Muscle of arm (tissue), 14 donors: ENCODE measurements around the gene GALNT13. TPM values are rescaled to one million over a fixed set of nuclear protein-coding genes. Genes with fewer than 3 reads are reported as not detected.

Experiments used
- DNase-seq: peaks from one replicate; pipeline ENCODE4 v3.0.0-alpha.2; 2013
- long read RNA-seq, 11 donors: transcript quantifications; one replicate each; lab custom pipeline, GENCODE V29; 2026
- polyA plus RNA-seq, 12 donors: library from polyadenylated mRNA; unstranded; fragments of 120-200 nt; gene quantifications; one replicate each; pipeline ENCODE4 v1.2.1, GENCODE V29; 2013; ENCODE audit not compliant: insufficient read length in 12 of 12

Gene GALNT13
- 1 to 10 TPM in 1 of 12 donors, under 1 TPM in 9, not detected in 2; 0.20 to 1.0 (median 0.49) TPM for polyA plus RNA-seq
- long read RNA-seq, donor 1: 0 reads
- long read RNA-seq, donor 2: 0 reads
- long read RNA-seq, donor 3: 0 reads
- long read RNA-seq, donor 4: 0 reads
- long read RNA-seq, donor 5: 0 reads
- long read RNA-seq, donor 6: 0 reads
- long read RNA-seq, donor 7: 0 reads
- long read RNA-seq, donor 8: 0 reads
- long read RNA-seq, donor 9: 0 reads
- long read RNA-seq, donor 10: 0 reads
- long read RNA-seq, donor 11: 0 reads

DNA sequence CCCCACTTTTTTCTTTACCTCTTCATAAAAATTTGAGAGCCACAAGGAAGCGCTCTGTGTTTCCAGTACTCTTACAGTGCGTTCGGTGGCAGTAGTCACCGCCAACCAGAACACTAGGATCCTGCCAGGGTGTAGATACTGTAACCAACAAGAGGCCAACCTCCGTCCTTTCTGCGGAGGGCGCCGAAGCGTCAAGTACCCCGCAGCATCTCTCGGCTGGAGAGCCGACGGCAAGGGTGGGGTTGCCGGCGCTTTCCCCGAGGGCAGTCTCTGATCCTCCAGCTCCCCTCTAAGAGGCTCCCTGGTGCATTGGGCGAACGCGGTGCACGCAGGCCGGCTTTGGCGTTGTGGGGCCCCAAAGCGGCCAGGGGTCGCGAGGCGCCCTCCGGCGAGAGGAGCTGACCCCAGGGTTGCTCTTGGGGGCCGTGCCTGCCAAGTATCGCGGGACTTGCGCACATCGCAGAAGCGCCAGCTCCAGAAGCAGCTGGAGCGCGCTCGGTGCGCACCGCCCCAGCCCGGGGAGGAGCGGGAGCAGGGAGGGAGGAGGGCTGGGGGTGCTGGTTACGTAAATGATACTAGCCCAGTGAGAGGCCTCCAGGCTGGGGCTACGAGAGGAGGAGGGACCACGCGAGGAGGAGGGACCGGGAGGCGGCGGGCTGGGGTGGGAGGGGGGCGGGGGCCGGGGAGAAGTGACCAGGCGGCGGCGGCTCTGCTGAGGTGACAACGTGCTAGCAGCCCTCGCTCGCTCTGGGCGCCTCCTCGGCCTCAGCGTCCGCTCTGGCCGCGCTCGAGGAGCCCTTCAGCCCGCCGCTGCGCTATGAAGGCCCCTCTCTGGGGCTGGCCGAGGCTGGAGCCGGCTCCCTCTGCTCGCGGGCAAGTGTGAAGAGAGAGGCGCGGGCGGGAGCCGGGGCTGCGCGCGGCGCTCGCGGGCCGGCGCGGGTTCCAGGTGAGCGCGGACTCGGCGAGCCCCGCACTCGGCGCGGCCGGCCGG, at the start of gene GALNT13:
Gene GALNT13 (plus strand): TSS at position 692 of the 991 bp plus-strand sequence.
- DNase-seq: peak; percentile 62

- DNase-seq: no peak
Observed at GRCh38 chr2:153823880-153824279, 47.8 kb upstream of the GALNT13 start.

DNA sequence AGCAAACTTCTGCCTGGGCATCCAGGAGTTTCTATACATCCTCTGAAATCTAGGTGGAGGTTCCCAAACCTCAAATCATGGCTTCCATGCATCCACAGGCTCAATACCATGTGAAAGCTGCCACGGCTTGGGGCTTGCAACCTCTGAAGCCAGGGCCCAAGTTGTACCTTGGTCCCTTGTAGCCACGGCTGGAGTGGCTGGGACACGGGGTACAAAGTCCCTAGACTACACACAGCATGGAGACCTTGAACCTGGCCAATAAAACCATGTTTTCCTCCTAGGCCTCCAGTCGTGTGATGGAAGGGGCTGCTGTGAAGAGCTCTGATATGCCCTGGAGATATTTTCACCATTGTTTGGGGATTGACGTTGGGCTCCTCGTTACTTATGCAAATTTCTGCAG, 43.4 kb upstream of the GALNT13 start:
- no peak for DNase-seq

GRCh38 chr2:153834662-153835061, 37.1 kb upstream of the GALNT13 start:
- DNase-seq: no peak

GRCh38 chr2:153858250-153858649, 13.5 kb upstream of the GALNT13 start:
- no peak for DNase-seq

GRCh38 chr2:153864022-153864421, 7.7 kb upstream of the GALNT13 start:
- DNase-seq: no peak

- DNase-seq: no peak
Observed at GRCh38 chr2:153866595-153866994, 5.1 kb upstream of the GALNT13 start.

GRCh38 chr2:153870308-153870707, 1.4 kb upstream of the GALNT13 start:
- no peak for DNase-seq

GRCh38 chr2:153872311-153873051, 759 bp downstream of the GALNT13 start:
- DNase-seq: no peak

DNA sequence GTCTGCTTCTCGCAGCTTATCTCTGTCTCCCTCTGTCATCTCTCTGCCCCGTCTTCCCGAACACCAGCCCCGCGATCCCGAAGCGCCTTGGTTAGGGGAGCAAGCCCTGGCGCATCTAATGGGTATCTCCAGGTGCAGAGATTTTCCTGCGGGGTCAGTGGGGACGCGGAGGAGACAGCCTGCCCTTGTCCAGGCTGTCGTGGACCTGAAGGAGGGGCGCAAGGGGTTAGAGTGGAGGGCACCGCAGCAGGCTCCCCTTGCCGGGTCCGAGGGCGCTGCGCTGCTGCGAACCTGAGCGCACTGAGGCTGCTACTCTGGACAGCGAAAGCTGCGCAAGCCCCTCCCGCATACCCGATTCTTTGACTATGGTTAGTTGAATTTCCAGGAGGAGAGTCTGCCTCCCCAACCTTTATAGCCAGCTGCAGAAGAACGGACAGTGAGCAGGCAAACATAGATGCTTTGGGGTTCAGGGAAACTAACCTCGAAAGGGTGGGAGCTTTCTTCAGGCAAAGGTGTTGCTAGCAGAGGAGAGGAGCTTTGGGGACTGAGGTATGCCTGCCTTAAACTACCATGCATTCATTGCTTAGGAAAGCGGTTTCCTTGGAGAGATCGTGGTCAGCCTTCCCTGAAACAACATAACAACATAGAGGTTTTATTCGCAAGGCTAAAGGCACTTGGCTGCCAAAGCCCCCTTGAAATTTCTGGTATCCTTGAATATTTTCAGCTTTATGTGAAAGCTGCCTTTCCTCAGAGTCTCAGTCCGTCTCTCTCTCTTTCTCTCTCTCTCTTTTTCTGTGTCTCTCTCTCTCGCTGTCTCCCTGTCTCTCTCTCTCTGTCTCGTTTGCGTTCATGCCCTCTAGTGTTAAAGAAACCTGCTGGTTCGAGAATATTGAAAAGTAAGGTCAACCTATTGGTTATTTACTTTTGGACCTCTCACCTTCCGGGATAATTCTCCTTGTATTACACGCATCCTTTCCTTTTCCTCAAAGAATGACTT, 1.6 kb downstream of the GALNT13 start:
- no peak for DNase-seq

DNA sequence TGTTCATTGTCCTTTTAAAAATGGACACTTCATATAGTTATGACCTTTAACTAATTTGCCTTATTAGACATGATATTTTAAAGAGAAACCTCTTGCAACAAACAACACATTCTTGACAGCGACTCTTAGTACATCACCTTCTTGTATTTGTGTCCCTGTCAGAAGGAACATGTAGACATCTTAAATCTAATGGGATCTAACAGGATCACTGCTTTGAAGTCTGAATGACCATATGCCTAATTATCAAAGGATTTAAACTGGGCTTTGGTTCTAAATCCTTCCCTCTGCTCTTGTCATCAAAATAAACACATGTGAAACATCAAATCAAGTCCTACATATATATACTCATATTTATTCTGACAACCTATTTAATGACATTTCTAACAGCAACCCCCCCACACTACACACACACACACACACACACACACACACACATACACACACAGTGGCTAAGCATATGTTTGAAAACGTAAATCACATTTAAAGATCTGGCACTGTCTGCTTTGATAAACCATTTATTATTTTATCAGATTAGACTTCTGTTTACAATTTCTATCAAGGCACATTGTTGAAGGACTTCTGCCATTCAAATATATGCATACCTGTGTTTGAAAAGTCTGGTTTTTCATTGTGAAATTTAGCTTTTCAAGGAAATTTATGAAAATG, 4.2 kb downstream of the GALNT13 start:
- DNase-seq: no peak

- DNase-seq: no peak
Observed at GRCh38 chr2:153880926-153881325, 9.2 kb downstream of the GALNT13 start.

- no peak for DNase-seq
Observed at GRCh38 chr2:153886833-153887232, 15.1 kb downstream of the GALNT13 start.

- no peak for DNase-seq
Observed at GRCh38 chr2:153890576-153890975, 18.9 kb downstream of the GALNT13 start.

DNA sequence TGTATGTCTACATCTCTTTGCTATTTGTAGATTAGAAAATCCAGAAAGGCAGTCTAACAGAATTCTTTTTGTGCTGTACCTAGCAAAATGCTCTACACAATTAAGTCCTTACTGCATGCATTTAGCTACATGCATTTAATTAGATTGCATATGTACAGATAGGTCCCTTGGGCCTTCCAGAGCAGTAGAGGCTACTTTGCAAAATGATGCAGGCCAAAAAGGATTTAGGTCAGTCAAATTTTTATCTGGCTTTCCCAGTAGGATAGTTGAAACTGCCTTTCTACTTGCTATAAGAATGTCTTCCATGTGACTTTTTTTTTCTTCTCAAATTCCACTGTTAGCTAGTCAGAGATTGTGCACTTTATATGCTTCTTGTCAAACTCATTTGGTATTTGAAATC, 19.3 kb downstream of the GALNT13 start:
- DNase-seq: no peak

DNA sequence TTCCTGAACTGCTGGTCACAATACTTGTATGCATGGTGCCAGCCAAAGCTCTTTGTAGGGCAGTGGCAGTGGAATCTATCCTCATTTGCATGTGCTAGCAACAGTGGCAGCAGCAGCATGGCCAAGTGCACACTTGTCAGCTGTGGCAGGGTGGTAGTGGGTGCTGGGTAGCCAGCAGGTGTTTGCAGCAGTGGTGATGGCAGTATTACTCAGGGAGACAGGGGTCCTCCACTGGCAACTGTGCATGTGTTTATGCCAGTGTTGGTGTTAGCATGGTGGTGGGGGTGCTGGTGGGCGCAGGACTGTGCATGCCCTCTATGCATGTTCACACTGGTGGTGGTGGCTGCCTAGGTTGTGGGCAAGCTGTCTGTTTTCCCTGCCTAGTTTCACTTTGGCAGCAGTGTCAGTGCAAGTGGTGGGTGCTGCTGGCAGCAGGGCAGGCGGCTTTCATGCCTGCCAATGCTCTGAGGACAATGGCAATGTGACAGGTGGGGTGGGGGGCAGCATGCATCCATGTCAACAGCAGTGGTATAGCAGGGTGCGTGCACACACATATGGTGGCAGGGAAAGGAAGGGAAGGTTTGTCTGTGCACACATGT, 41.2 kb downstream of the GALNT13 start:
- no peak for DNase-seq

DNA sequence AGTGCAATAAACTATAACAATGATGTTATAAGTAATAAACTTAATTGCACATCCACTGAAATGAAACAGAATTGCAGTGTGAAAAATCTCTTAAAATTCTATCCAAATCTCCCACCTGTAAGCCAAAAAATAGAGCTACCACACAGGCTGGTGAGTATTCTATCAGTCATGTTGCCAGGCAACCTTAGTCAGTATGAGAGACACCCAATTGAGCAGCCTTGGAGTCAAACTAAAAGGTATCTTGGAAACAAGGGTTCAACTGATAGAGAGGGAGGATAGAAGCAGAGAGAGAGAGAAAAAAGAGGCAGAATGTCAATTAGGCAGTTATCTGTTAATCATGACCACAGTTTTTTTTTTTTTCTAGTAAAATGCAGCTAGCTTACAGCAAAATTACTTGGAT, 45.8 kb downstream of the GALNT13 start:
- no peak for DNase-seq

DNA sequence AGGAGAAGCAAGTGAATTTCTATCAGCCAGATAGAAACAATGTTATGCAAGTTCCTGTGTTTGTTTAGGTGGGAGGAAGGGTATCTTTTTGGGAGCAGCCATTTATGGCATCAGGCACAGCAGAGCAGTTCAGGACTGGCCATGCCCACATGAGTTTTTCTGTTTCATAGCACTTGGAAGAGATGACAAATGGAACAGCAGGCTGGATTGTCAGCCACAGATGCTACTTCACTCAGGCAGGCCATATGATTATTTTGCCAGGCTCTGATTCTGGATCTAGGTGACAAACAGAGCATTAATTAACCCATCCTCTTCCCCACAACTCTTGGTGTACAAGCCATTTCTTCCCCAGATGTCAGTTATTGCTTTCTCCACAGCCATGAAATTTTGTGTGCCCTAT, 63.8 kb downstream of the GALNT13 start:
- no peak for DNase-seq

DNA sequence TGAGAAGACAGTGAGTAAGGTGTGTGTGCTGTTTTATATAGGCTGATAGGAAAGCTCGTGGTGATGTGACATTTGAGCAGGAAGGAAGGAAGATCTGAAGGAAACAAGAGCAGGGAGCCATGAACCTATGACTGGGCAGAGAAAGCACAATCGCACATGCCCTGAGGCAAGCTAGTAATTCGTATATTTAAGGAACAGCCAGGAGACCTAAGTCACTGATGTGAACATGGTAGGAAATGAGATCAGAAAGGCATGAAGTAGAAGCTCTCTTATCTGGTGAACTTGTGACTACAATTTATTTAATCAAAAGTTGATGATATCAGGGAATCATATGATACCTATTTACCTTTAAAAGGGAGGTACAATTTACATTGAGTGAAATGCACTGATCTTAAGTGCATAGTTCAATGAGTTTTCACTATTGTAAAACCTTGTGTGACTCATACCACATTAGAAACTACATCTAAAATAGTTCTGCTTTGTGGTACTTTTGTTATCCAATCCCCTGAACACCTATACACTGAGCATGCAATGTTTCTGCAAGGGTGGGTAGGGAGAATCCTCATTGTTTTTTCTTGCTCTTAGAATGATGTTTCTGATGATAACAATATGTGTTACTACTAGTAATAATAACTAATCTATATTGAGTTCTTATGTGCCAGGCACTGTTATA, 67.5 kb downstream of the GALNT13 start:
- DNase-seq: no peak
